HG03108 (cell line): Measurements from ENCODE around the gene ERCC8.
"Not testable (repeated sequence)": the region's sequence is repeated elsewhere in the genome, so short reads cannot be mapped to it uniquely, and the experiment has no call there.

ENCODE experiments used
- ATAC-seq: cut with Tn5 transposase; IDR thresholded peaks from one replicate; pipeline ENCODE4 v1.9.1; 2021; ENCODE audit warnings: moderate library complexity; ENCODE audit not compliant: unreplicated experiment

ERCC8 gene

GRCh38 chr5:60944904-60945812 is at the start of gene ERCC8, which contains the start of gene NDUFAF2:
ERCC8 (minus strand) TSS chr5:60945070; CDS start chr5:60945008, 62 bp downstream.
NDUFAF2 (plus strand) TSS chr5:60945205; CDS start chr5:60945256, 51 bp downstream.
- peak; percentile 100 for ATAC-seq

GRCh38 chr5:60993875-60994571 is 49.2 kb upstream of the ERCC8 start:
- no peak for ATAC-seq

- no peak for ATAC-seq
These were observed 48.6 kb upstream of the ERCC8 start for GRCh38 chr5:60993425-60993824.

- no peak for ATAC-seq
These were observed 48.0 kb upstream of the ERCC8 start for GRCh38 chr5:60992871-60993270.

GRCh38 chr5:60989790-60990189 is 44.9 kb upstream of the ERCC8 start:
- ATAC-seq, result no peak

GRCh38 chr5:60982127-60982526 is 37.3 kb upstream of the ERCC8 start:
- ATAC-seq, result not testable (repeated sequence)

GRCh38 chr5:60980511-60980910 is 35.6 kb upstream of the ERCC8 start:
- no peak for ATAC-seq

GRCh38 chr5:60978968-60979367 is 34.1 kb upstream of the ERCC8 start:
- no peak for ATAC-seq

GRCh38 chr5:60977956-60978737 is 33.3 kb upstream of the ERCC8 start:
- no peak for ATAC-seq

GRCh38 chr5:60972231-60972630 is 27.4 kb upstream of the ERCC8 start:
- ATAC-seq, result no peak

- ATAC-seq, result no peak
These were observed 16.8 kb upstream of the ERCC8 start for GRCh38 chr5:60961685-60962084.

GRCh38 chr5:60960591-60960990 is 15.7 kb upstream of the ERCC8 start:
- no peak for ATAC-seq

- no peak for ATAC-seq
These were observed 14.3 kb upstream of the ERCC8 start for GRCh38 chr5:60959156-60959555.

GRCh38 chr5:60958712-60959111 is 13.8 kb upstream of the ERCC8 start:
- no peak for ATAC-seq

GRCh38 chr5:60958088-60958487 is 13.2 kb upstream of the ERCC8 start:
- no peak for ATAC-seq

- ATAC-seq, result no peak
These were observed 10.4 kb upstream of the ERCC8 start for GRCh38 chr5:60955239-60955638.

- no peak for ATAC-seq
These were observed 3.9 kb upstream of the ERCC8 start for GRCh38 chr5:60948738-60949137.

- peak; percentile 20 for ATAC-seq
These were observed 930 bp upstream of the ERCC8 start for GRCh38 chr5:60945813-60946187.

GRCh38 chr5:60943624-60944023 is 1.2 kb downstream of the ERCC8 start:
- no peak for ATAC-seq

- no peak for ATAC-seq
These were observed 15.8 kb downstream of the ERCC8 start for GRCh38 chr5:60929024-60929423.

- no peak for ATAC-seq
These were observed 17.4 kb downstream of the ERCC8 start for GRCh38 chr5:60927450-60927849.
